Measurements from ENCODE around the gene PDCD6IP.

GRCh38 chr3:33758281-33758680 is 40.1 kb upstream of the PDCD6IP start:
- TF ChIP-seq, protein P1, sequence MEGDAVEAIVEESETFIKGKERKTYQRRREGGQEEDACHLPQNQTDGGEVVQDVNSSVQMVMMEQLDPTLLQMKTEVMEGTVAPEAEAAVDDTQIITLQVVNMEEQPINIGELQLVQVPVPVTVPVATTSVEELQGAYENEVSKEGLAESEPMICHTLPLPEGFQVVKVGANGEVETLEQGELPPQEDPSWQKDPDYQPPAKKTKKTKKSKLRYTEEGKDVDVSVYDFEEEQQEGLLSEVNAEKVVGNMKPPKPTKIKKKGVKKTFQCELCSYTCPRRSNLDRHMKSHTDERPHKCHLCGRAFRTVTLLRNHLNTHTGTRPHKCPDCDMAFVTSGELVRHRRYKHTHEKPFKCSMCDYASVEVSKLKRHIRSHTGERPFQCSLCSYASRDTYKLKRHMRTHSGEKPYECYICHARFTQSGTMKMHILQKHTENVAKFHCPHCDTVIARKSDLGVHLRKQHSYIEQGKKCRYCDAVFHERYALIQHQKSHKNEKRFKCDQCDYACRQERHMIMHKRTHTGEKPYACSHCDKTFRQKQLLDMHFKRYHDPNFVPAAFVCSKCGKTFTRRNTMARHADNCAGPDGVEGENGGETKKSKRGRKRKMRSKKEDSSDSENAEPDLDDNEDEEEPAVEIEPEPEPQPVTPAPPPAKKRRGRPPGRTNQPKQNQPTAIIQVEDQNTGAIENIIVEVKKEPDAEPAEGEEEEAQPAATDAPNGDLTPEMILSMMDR (IDR thresholded peaks at IDR 0.05): no peak
- TF ChIP-seq POLR2AphosphoS5 (IDR thresholded peaks at IDR 0.05): no peak
- TF ChIP-seq EP300 (IDR thresholded peaks at IDR 0.05): no peak
